Endodermal cell (in vitro differentiated cells): ENCODE results near the gene HAO1. TPM values are rescaled to one million over a fixed set of nuclear protein-coding genes. Genes with fewer than 3 reads are reported as not detected.
"Not testable (repeated sequence)": the region's sequence is repeated elsewhere in the genome, so short reads cannot be mapped to it uniquely, and the experiment has no call there.

Source experiments
- DNase-seq: peaks from one replicate; pipeline ENCODE4 v3.0.0-alpha.2; 2017
- H3K27ac ChIP-seq: 2 replicates; pipeline ENCODE4 v1.5.1; 2013; ENCODE audit warnings: mild to moderate bottlenecking, low read depth, low read length, moderate library complexity
- H3K27me3 ChIP-seq: 2 replicates; pipeline ENCODE4 v1.6.1; 2013; ENCODE audit warnings: mild to moderate bottlenecking, low read length, moderate library complexity; ENCODE audit not compliant: insufficient read depth, control insufficient read depth, poor library complexity, severe bottlenecking
- H3K36me3 ChIP-seq: 2 replicates; pipeline ENCODE4 v1.7.0; 2013; ENCODE audit warnings: mild to moderate bottlenecking, low read length, moderate library complexity; ENCODE audit not compliant: control insufficient read depth, insufficient read depth
- H3K4me1 ChIP-seq: one replicate; pipeline ENCODE4 v1.7.0; 2013; ENCODE audit warnings: low read length; ENCODE audit not compliant: control insufficient read depth, insufficient read depth
- H3K4me3 ChIP-seq: 2 replicates; pipeline ENCODE4 v1.5.1; 2013; ENCODE audit warnings: mild to moderate bottlenecking, low read length, moderate library complexity
- H3K9ac ChIP-seq: 2 replicates; pipeline ENCODE4 v1.6.1; 2013; ENCODE audit warnings: mild to moderate bottlenecking, low read length, moderate library complexity; ENCODE audit not compliant: poor library complexity, severe bottlenecking; ENCODE audit errors: extremely low read depth
- H3K9me3 ChIP-seq: 2 replicates; pipeline ENCODE4 v1.6.1; 2013; ENCODE audit warnings: mild to moderate bottlenecking, low read length, moderate library complexity; ENCODE audit not compliant: control insufficient read depth
- H3K27ac Mint-ChIP-seq: 2 replicates; pipeline ENCODE4 v1.8.0; 2020; ENCODE audit warnings: mixed read lengths
- H3K27me3 Mint-ChIP-seq: 2 replicates; pipeline ENCODE4 v1.8.0; 2021; ENCODE audit warnings: mild to moderate bottlenecking, mixed read lengths; ENCODE audit not compliant: insufficient read depth
- H3K36me3 Mint-ChIP-seq: 2 replicates; pipeline ENCODE4 v1.8.0; 2020; ENCODE audit warnings: low read depth, mixed read lengths
- H3K4me1 Mint-ChIP-seq: 2 replicates; pipeline ENCODE4 v1.8.0; 2020; ENCODE audit warnings: mixed read lengths
- H3K4me3 Mint-ChIP-seq: 2 replicates; pipeline ENCODE4 v1.8.0; 2020; ENCODE audit warnings: mild to moderate bottlenecking, moderate library complexity, mixed read lengths
- H3K9me3 Mint-ChIP-seq: 2 replicates; pipeline ENCODE4 v1.8.0; 2020; ENCODE audit warnings: mild to moderate bottlenecking, mixed read lengths
- WGBS, 2 experiments: methylation state at CpG; one replicate each; pipeline versions ENCODE4 v1.1.5 to v1.1.7; 2013; ENCODE audit warnings: missing lambda C conversion rate in 2 of 2, mixed read lengths in 1 of 2; ENCODE audit not compliant: insufficient coverage in 1 of 2, insufficient read length in 1 of 2; 5-methylcytosine and 5-hydroxymethylcytosine counted together
- total RNA-seq, 2 donors: library from RNA; stranded (reverse); fragmentation: NEBNext Ultra II Directional in 1 of 2; extraction: Animal tissue kit (Norgen Biotek cat#: 25700) in 1 of 2; gene quantifications; 2 replicates in 1 of 2; 3 replicates in 1 of 2; pipeline ENCODE4 v1.2.1, GENCODE V29; 2021
- TF ChIP-seq, protein P1 (sequence below): fragments of 200-600 bp; sonication (generic); conservative IDR thresholded peaks from 2 replicates; pipeline ENCODE4 v1.5.0; 2021; ENCODE audit warnings: antibody characterized with exemption, mild to moderate bottlenecking

HAO1 gene
- total RNA-seq, 2 donors from 2014 or later: not detected

DNA sequence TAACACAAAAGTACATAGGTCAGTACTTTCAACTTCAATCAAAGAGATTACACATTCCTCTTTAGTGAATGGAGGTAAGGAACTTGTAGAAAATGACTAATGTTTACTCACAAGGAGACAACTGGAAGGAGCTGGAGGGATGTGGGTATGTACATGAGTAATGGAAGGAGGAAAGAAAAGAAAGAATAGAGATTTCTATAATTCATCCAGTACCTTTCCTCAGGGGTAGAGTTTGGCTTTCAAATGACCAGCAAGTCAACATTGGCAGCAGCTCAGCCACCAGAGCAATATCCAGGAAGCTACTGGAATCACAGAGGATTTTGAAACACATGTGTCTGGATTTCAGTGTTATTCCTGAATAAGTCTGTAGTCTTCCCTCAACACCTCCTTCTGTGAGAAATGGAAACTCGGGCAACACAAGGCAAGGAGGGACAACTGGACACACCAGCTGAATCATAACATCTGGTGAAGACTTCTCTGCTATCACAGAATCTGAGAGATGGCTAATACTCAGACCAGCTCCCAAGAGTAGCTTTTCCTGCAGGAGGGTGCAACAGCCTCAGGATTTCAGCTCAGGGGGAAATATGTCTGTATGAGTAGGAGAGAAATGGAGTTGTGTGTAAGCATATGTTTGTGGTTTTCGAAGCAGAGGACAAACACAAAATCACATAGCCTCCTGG is 98.8 kb downstream of the HAO1 start:
- H3K27me3 Mint-ChIP-seq: no peaks in the 10 kb centered on the region
- H3K36me3 Mint-ChIP-seq: no peaks in the 10 kb centered on the region
- H3K36me3 ChIP-seq: no peaks in the 10 kb centered on the region
- no peak overlapping the region for H3K27ac Mint-ChIP-seq
- no peak overlapping the region for H3K27ac ChIP-seq
- H3K4me1 ChIP-seq: no peaks in the 10 kb centered on the region
- no peaks in the 10 kb centered on the region for H3K9me3 Mint-ChIP-seq
- H3K4me1 Mint-ChIP-seq: no peaks in the 10 kb centered on the region
- H3K9me3 ChIP-seq: no peaks in the 10 kb centered on the region
- DNase-seq: no peak
- H3K4me3 Mint-ChIP-seq: no peak overlapping the region
- H3K4me3 ChIP-seq: no peak overlapping the region
- TF ChIP-seq, protein P1, sequence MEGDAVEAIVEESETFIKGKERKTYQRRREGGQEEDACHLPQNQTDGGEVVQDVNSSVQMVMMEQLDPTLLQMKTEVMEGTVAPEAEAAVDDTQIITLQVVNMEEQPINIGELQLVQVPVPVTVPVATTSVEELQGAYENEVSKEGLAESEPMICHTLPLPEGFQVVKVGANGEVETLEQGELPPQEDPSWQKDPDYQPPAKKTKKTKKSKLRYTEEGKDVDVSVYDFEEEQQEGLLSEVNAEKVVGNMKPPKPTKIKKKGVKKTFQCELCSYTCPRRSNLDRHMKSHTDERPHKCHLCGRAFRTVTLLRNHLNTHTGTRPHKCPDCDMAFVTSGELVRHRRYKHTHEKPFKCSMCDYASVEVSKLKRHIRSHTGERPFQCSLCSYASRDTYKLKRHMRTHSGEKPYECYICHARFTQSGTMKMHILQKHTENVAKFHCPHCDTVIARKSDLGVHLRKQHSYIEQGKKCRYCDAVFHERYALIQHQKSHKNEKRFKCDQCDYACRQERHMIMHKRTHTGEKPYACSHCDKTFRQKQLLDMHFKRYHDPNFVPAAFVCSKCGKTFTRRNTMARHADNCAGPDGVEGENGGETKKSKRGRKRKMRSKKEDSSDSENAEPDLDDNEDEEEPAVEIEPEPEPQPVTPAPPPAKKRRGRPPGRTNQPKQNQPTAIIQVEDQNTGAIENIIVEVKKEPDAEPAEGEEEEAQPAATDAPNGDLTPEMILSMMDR: no peak
- H3K9ac ChIP-seq: no peak overlapping the region
- no peaks in the 10 kb centered on the region for H3K27me3 ChIP-seq
- 82% methylated on average over 2 of the region's 2 CpGs; no CpG with 5 or more reads in 1 of the 2 experiments for WGBS, 2 experiments

DNA sequence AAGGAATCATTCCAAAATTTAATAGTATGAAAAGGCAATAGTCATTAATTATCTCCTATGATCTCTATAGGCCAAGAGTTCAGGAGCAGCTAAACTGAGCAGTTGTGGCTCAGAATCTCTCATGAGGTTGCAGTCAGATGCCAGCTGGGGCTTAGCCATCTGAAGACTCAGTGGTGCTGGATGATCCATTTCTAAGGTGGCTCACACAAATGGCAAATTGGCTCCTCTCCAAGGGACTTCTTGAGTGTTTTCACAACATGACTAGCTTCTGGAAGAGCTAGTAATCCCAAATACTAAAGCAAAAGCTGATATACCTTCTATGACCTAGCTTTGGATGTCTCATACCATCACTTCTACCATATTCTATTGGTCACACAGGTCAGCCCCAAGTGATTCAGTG is 104.2 kb downstream of the HAO1 start:
- no peak overlapping the region for H3K27ac Mint-ChIP-seq
- H3K27me3 Mint-ChIP-seq: no peaks in the 10 kb centered on the region
- peaks cover 13% of the 10 kb centered on the region for H3K9me3 Mint-ChIP-seq
- Histone ChIP-seq H3K27ac (no peak overlapping the region), H3K9ac (no peak overlapping the region), H3K9me3 (no peaks in the 10 kb centered on the region), H3K27me3 (no peaks in the 10 kb centered on the region), H3K4me3 (no peak overlapping the region), H3K4me1 (no peaks in the 10 kb centered on the region), H3K36me3 (no peaks in the 10 kb centered on the region)
- H3K36me3 Mint-ChIP-seq: no peaks in the 10 kb centered on the region
- H3K4me3 Mint-ChIP-seq: no peak overlapping the region
- TF ChIP-seq, protein P1: no peak
- DNase-seq: no peak
- no peaks in the 10 kb centered on the region for H3K4me1 Mint-ChIP-seq

DNA sequence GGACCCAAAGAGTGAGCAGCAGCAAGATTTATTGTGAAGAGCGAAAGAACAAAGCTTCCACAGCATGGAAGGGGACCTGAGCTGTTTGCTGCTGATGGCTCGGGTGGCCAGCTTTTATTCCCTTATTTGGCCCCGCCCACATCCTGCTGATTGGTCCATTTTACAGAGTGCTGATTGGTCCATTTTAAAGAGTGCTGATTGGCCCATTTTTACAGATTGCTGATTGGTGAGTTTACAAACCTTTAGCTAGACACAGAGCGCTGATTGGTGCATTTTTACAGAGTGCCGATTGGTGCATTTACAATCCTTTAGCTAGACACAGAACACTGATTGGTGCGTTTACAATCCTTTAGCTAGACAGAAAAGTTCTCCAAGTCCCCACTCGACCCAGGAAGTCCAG is 105.8 kb downstream of the HAO1 start:
- H3K9ac ChIP-seq, H3K27ac Mint-ChIP-seq, H3K9me3 ChIP-seq, DNase-seq, H3K36me3 ChIP-seq, H3K4me3 ChIP-seq, H3K4me3 Mint-ChIP-seq, H3K4me1 Mint-ChIP-seq, H3K27ac ChIP-seq, H3K36me3 Mint-ChIP-seq, H3K27me3 Mint-ChIP-seq, H3K27me3 ChIP-seq, H3K4me1 ChIP-seq: not testable (repeated sequence)
- H3K9me3 Mint-ChIP-seq: peaks cover 13% of the 10 kb centered on the region
- 80 to 84% methylated on average over 5 to 7 of the region's 7 CpGs for whole genome bisulfite sequencing, 2 experiments

Other genes starting within 250 kb of the HAO1 start
- 10 to 100 TPM; 19.1 to 21.2 TPM for gene TMX4, start 79.3 kb upstream of the HAO1 start, total RNA-seq
- gene PLCB1, start 191.8 kb upstream of the HAO1 start, total RNA-seq: 10 to 100 TPM; 15.3 to 16.5 TPM